Measurements from ENCODE around the gene SLC26A4.

Gene SLC26A4

DNA sequence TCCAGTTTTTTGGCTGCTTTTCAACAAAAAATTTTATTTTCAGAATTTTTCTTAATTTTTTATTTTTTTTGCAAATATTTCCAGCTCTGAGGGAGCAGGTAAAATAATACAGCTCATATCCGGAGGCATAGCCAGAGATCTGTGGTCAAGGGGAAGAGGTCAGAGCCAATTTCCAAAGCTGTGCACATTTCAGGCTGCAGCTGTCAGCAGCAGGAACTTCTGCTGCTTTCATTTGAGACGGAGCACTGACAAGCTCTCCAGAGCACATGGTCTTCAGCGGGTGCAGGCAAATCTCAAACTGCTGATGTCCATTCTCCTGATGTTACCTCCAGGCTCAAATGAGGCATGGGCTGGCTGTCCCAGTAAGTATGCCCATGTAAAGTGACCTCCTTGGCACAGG is 31.1 kb downstream of the SLC26A4 start:
- no peak overlapping the region for H3K27ac ChIP-seq (ENCODE audit: low read depth, low read length)
- no peaks in the 10 kb centered on the region for H4K20me1 ChIP-seq (ENCODE audit: low read depth, low read length)
- no peaks in the 10 kb centered on the region for H3F3A ChIP-seq (ENCODE audit: insufficient read depth)
- H2AFZ ChIP-seq (ENCODE audit: low read depth, low read length, severe bottlenecking): no peak overlapping the region
- no peaks in the 10 kb centered on the region for H3K36me3 ChIP-seq (ENCODE audit: low read length)
- H3K4me3 ChIP-seq (ENCODE audit: insufficient read depth, low read length, poor library complexity, severe bottlenecking): no peak overlapping the region
- no peak overlapping the region for H3K4me2 ChIP-seq (ENCODE audit: low read depth, low read length, poor library complexity, severe bottlenecking)
- H3K9me3 ChIP-seq (ENCODE audit: insufficient read depth, low read length): no peaks in the 10 kb centered on the region
- TF ChIP-seq EZH2phosphoT487 (conservative IDR thresholded peaks at IDR 0.05; ENCODE audit: low read length): no peak
- TF ChIP-seq, protein P1, sequence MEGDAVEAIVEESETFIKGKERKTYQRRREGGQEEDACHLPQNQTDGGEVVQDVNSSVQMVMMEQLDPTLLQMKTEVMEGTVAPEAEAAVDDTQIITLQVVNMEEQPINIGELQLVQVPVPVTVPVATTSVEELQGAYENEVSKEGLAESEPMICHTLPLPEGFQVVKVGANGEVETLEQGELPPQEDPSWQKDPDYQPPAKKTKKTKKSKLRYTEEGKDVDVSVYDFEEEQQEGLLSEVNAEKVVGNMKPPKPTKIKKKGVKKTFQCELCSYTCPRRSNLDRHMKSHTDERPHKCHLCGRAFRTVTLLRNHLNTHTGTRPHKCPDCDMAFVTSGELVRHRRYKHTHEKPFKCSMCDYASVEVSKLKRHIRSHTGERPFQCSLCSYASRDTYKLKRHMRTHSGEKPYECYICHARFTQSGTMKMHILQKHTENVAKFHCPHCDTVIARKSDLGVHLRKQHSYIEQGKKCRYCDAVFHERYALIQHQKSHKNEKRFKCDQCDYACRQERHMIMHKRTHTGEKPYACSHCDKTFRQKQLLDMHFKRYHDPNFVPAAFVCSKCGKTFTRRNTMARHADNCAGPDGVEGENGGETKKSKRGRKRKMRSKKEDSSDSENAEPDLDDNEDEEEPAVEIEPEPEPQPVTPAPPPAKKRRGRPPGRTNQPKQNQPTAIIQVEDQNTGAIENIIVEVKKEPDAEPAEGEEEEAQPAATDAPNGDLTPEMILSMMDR (IDR thresholded peaks at IDR 0.05; ENCODE audit: insufficient read depth, low read length, poor library complexity, severe bottlenecking): no peak
- no peaks in the 10 kb centered on the region for H3K27me3 ChIP-seq (ENCODE audit: low read length)
- no peaks in the 10 kb centered on the region for H3K79me2 ChIP-seq (ENCODE audit: insufficient read depth, low read length)
- no peak overlapping the region for H3K9ac ChIP-seq (ENCODE audit: low read length)
- no peaks in the 10 kb centered on the region for H3K9me2 ChIP-seq (replicated peaks; ENCODE audit: insufficient read depth, low read length)

DNA sequence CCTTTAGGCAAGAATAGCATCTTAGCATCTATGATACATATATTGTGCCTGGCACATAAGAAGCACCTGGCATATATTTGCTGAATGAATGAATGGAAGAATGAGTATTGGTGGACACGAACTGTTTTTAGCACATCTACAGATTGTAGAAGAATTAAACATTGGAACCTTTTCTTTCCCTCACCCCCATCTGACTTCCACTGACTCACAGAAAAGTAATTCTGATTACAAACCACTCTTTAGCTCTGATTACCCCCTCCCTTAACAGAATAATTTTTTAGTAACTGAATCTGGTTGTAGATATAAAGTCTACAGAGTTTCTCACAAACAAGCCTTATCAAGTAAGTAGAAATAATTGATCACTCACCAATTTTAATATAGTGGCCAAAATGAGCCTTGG is 31.9 kb downstream of the SLC26A4 start:
- no peaks in the 10 kb centered on the region for H3K27me3 ChIP-seq (ENCODE audit: low read length)
- H3F3A ChIP-seq (ENCODE audit: insufficient read depth): no peaks in the 10 kb centered on the region
- no peaks in the 10 kb centered on the region for H3K79me2 ChIP-seq (ENCODE audit: insufficient read depth, low read length)
- no peaks in the 10 kb centered on the region for H3K9me3 ChIP-seq (ENCODE audit: insufficient read depth, low read length)
- no peak overlapping the region for H3K4me2 ChIP-seq (ENCODE audit: low read depth, low read length, poor library complexity, severe bottlenecking)
- H3K9ac ChIP-seq (ENCODE audit: low read length): no peak overlapping the region
- no peak overlapping the region for H3K27ac ChIP-seq (ENCODE audit: low read depth, low read length)
- H3K9me2 ChIP-seq (replicated peaks; ENCODE audit: insufficient read depth, low read length): no peaks in the 10 kb centered on the region
- H3K4me3 ChIP-seq (ENCODE audit: insufficient read depth, low read length, poor library complexity, severe bottlenecking): no peak overlapping the region
- no peak overlapping the region for H2AFZ ChIP-seq (ENCODE audit: low read depth, low read length, severe bottlenecking)
- H4K20me1 ChIP-seq (ENCODE audit: low read depth, low read length): no peaks in the 10 kb centered on the region
- TF ChIP-seq, protein P1 (IDR thresholded peaks at IDR 0.05; ENCODE audit: insufficient read depth, low read length, poor library complexity, severe bottlenecking): no peak
- no peaks in the 10 kb centered on the region for H3K36me3 ChIP-seq (ENCODE audit: low read length)

DNA sequence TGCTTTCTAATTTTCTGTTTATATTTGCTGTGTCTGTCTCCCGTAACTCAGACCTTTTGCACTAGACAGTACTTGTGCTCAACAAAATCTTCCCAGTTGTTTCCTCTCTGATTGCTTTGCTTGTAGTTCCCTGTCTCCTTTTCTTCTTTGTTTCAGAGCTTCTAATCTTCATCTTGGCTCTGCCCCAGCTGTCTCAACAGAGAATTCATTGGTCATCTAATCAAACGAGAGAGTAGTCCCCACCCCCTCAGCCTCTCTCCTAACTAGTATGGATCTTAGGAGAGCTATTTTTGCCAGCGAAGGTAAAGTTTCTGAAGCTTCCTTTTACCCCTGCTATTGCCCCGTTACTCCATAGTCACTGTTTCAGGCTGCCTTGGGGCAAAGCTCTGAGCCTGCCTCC is 32.8 kb downstream of the SLC26A4 start:
- no peak overlapping the region for H3K27ac ChIP-seq (ENCODE audit: low read depth, low read length)
- no peaks in the 10 kb centered on the region for H3K27me3 ChIP-seq (ENCODE audit: low read length)
- no peaks in the 10 kb centered on the region for H4K20me1 ChIP-seq (ENCODE audit: low read depth, low read length)
- H3F3A ChIP-seq (ENCODE audit: insufficient read depth): no peaks in the 10 kb centered on the region
- H3K36me3 ChIP-seq (ENCODE audit: low read length): no peaks in the 10 kb centered on the region
- no peak overlapping the region for H2AFZ ChIP-seq (ENCODE audit: low read depth, low read length, severe bottlenecking)
- H3K9ac ChIP-seq (ENCODE audit: low read length): no peak overlapping the region
- H3K4me2 ChIP-seq (ENCODE audit: low read depth, low read length, poor library complexity, severe bottlenecking): no peak overlapping the region
- TF ChIP-seq EZH2phosphoT487 (conservative IDR thresholded peaks at IDR 0.05; ENCODE audit: low read length): no peak
- TF ChIP-seq, protein P1 (IDR thresholded peaks at IDR 0.05; ENCODE audit: insufficient read depth, low read length, poor library complexity, severe bottlenecking): no peak
- no peaks in the 10 kb centered on the region for H3K79me2 ChIP-seq (ENCODE audit: insufficient read depth, low read length)
- no peak overlapping the region for H3K4me3 ChIP-seq (ENCODE audit: insufficient read depth, low read length, poor library complexity, severe bottlenecking)
- no peaks in the 10 kb centered on the region for H3K9me2 ChIP-seq (replicated peaks; ENCODE audit: insufficient read depth, low read length)
- H3K9me3 ChIP-seq (ENCODE audit: insufficient read depth, low read length): no peaks in the 10 kb centered on the region

DNA sequence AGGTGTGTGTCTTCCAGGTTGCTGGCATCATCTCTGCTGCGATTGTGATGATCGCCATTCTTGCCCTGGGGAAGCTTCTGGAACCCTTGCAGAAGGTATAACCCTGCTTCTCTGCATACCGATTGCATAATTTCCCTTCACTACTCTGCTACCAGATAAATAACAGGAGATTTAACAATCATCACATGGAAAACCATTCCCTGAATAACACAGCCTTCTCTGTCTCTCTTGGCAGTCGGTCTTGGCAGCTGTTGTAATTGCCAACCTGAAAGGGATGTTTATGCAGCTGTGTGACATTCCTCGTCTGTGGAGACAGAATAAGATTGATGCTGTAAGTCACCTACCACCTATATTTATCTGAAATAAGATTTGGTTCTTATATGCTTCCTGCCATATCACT is 33.8 kb downstream of the SLC26A4 start:
- no peak overlapping the region for H3K4me3 ChIP-seq (ENCODE audit: insufficient read depth, low read length, poor library complexity, severe bottlenecking)
- no peaks in the 10 kb centered on the region for H3K27me3 ChIP-seq (ENCODE audit: low read length)
- no peak overlapping the region for H2AFZ ChIP-seq (ENCODE audit: low read depth, low read length, severe bottlenecking)
- no peak overlapping the region for H3K27ac ChIP-seq (ENCODE audit: low read depth, low read length)
- no peak overlapping the region for H3K4me2 ChIP-seq (ENCODE audit: low read depth, low read length, poor library complexity, severe bottlenecking)
- H3K36me3 ChIP-seq (ENCODE audit: low read length): no peaks in the 10 kb centered on the region
- H3K79me2 ChIP-seq (ENCODE audit: insufficient read depth, low read length): no peaks in the 10 kb centered on the region
- H4K20me1 ChIP-seq (ENCODE audit: low read depth, low read length): no peaks in the 10 kb centered on the region
- no peaks in the 10 kb centered on the region for H3K9me2 ChIP-seq (replicated peaks; ENCODE audit: insufficient read depth, low read length)
- no peak overlapping the region for H3K9ac ChIP-seq (ENCODE audit: low read length)
- no peaks in the 10 kb centered on the region for H3F3A ChIP-seq (ENCODE audit: insufficient read depth)
- TF ChIP-seq EZH2phosphoT487 (conservative IDR thresholded peaks at IDR 0.05; ENCODE audit: low read length): no peak
- TF ChIP-seq, protein P1 (IDR thresholded peaks at IDR 0.05; ENCODE audit: insufficient read depth, low read length, poor library complexity, severe bottlenecking): no peak
- H3K9me3 ChIP-seq (ENCODE audit: insufficient read depth, low read length): no peaks in the 10 kb centered on the region

All from SU-DHL-6 (cell line).